ENCODE measurements around the gene IQCC. TPM values are rescaled to one million over a fixed set of nuclear protein-coding genes. Genes with fewer than 3 reads are reported as not detected.

IQCC gene
- total and polyA plus RNA-seq, 2 donors, result 1.8 to 3.2 TPM

GRCh38 chr1:32247983-32248889 lies 42.8 kb downstream of the IQCC start:
- DNase-seq (ENCODE audit: extremely low spot score), result no peak
- H3K4me1 ChIP-seq (ENCODE audit: insufficient read depth), result no peaks in the 10 kb centered on the region

GRCh38 chr1:32249831-32250525 lies 44.5 kb downstream of the IQCC start:
- Histone ChIP-seq H3K4me3 (ENCODE audit: low read depth, low read length) (no peak overlapping the region), H3K36me3 (ENCODE audit: insufficient read depth) (no peaks in the 10 kb centered on the region), H3K27ac (ENCODE audit: low read depth) (peak overlapping the region; percentile 23), H3K4me1 (ENCODE audit: insufficient read depth) (no peaks in the 10 kb centered on the region)
- DNase-seq (ENCODE audit: extremely low spot score), result no peak
- 62% methylated on average over 9 of the region's 9 CpGs for WGBS

More at GRCh38 chr1:32247983-32248889, 42.8 kb downstream of the IQCC start:
- H3K4me3 ChIP-seq (ENCODE audit: low read depth, low read length), result no peak overlapping the region
- 16% methylated on average over 31 of the region's 31 CpGs for WGBS
- H3K36me3 ChIP-seq (ENCODE audit: insufficient read depth), result no peaks in the 10 kb centered on the region
- peak overlapping the region; percentile 2 for H3K27ac ChIP-seq (ENCODE audit: low read depth)

GRCh38 chr1:32250893-32251716 lies 45.6 kb downstream of the IQCC start, which contains the start of gene LCK:
Gene LCK, plus strand, starts transcription at chr1:32251265. Its CDS starts 23,065 bp downstream, at chr1:32274330.
- Histone ChIP-seq H3K4me1 (ENCODE audit: insufficient read depth) (no peaks in the 10 kb centered on the region), H3K4me3 (ENCODE audit: low read depth, low read length) (peak within 1 kb of the TSS; percentile 17), H3K27ac (ENCODE audit: low read depth) (peak within 1 kb of the TSS; percentile 23), H3K36me3 (ENCODE audit: insufficient read depth) (no peaks in the 10 kb centered on the region)
- no peak for DNase-seq (ENCODE audit: extremely low spot score)
- 80% methylated on average over 25 of the region's 25 CpGs for WGBS

- 83% methylated on average over 10 of the region's 10 CpGs for WGBS
- no peak overlapping the region for H3K27ac ChIP-seq (ENCODE audit: low read depth)
- H3K4me3 ChIP-seq (ENCODE audit: low read depth, low read length), result no peak overlapping the region
- no peaks in the 10 kb centered on the region for H3K4me1 ChIP-seq (ENCODE audit: insufficient read depth)
- no peaks in the 10 kb centered on the region for H3K36me3 ChIP-seq (ENCODE audit: insufficient read depth)
- DNase-seq (ENCODE audit: extremely low spot score), result no peak
Measured at GRCh38 chr1:32255072-32256071, 49.9 kb downstream of the IQCC start.

GRCh38 chr1:32256473-32257226 lies 51.2 kb downstream of the IQCC start:
- Histone ChIP-seq H3K4me3 (ENCODE audit: low read depth, low read length) (no peak overlapping the region), H3K27ac (ENCODE audit: low read depth) (no peak overlapping the region), H3K36me3 (ENCODE audit: insufficient read depth) (no peaks in the 10 kb centered on the region), H3K4me1 (ENCODE audit: insufficient read depth) (no peaks in the 10 kb centered on the region)
- DNase-seq (ENCODE audit: extremely low spot score), result no peak
- WGBS, result 65% methylated on average over 9 of the region's 9 CpGs

- H3K36me3 ChIP-seq (ENCODE audit: insufficient read depth), result no peaks in the 10 kb centered on the region
- no peaks in the 10 kb centered on the region for H3K4me1 ChIP-seq (ENCODE audit: insufficient read depth)
- no peak for DNase-seq (ENCODE audit: extremely low spot score)
- H3K27ac ChIP-seq (ENCODE audit: low read depth), result no peak overlapping the region
- no peak overlapping the region for H3K4me3 ChIP-seq (ENCODE audit: low read depth, low read length)
- 83% methylated on average over 6 of the region's 6 CpGs for WGBS
Measured at GRCh38 chr1:32257227-32257508, 51.7 kb downstream of the IQCC start.

Other genes with a start within 250 kb of the IQCC start
- gene KHDRBS1, start 191.8 kb upstream of the IQCC start, total RNA-seq, result 84.8 TPM
- 85.0 TPM for gene KHDRBS1, start 191.8 kb upstream of the IQCC start, polyA plus RNA-seq
- gene TMEM39B, start 132.7 kb upstream of the IQCC start, total RNA-seq, result 4.2 TPM
- 16.0 TPM for gene TMEM39B, start 132.7 kb upstream of the IQCC start, polyA plus RNA-seq
- 27.8 TPM for gene KPNA6, start 97.6 kb upstream of the IQCC start, total RNA-seq
- gene KPNA6, start 97.6 kb upstream of the IQCC start, polyA plus RNA-seq, result 17.1 TPM
- gene TXLNA, start 26.0 kb upstream of the IQCC start, total RNA-seq, result 42.8 TPM
- gene TXLNA, start 26.0 kb upstream of the IQCC start, polyA plus RNA-seq, result 33.0 TPM
- gene CCDC28B, start 5.1 kb upstream of the IQCC start, total RNA-seq, result 17.3 TPM
- 16.4 TPM for gene CCDC28B, start 5.1 kb upstream of the IQCC start, polyA plus RNA-seq
- gene DCDC2B, start 3.4 kb downstream of the IQCC start, total RNA-seq, result not detected
- not detected for gene DCDC2B, start 3.4 kb downstream of the IQCC start, polyA plus RNA-seq
- gene TMEM234, start 16.7 kb downstream of the IQCC start, total RNA-seq, result 16.1 TPM
- 12.5 TPM for gene TMEM234, start 16.7 kb downstream of the IQCC start, polyA plus RNA-seq
- 102 TPM for gene EIF3I, start 16.7 kb downstream of the IQCC start, total RNA-seq
- 177 TPM for gene EIF3I, start 16.7 kb downstream of the IQCC start, polyA plus RNA-seq
- 2.5 TPM for gene FAM167B, start 41.6 kb downstream of the IQCC start, total RNA-seq
- 8.2 TPM for gene FAM167B, start 41.6 kb downstream of the IQCC start, polyA plus RNA-seq
- gene LCK, start 45.6 kb downstream of the IQCC start, total RNA-seq, result 0.90 TPM
- 2.1 TPM for gene LCK, start 45.6 kb downstream of the IQCC start, polyA plus RNA-seq
- 59.7 TPM for gene HDAC1, start 86.4 kb downstream of the IQCC start, total RNA-seq
- gene HDAC1, start 86.4 kb downstream of the IQCC start, polyA plus RNA-seq, result 73.6 TPM
- gene MARCKSL1, start 130.6 kb downstream of the IQCC start, total RNA-seq, result 27.9 TPM
- 28.5 TPM for gene MARCKSL1, start 130.6 kb downstream of the IQCC start, polyA plus RNA-seq
- 3.2 TPM for gene FAM229A, start 156.8 kb downstream of the IQCC start, total RNA-seq
- 7.3 TPM for gene FAM229A, start 156.8 kb downstream of the IQCC start, polyA plus RNA-seq
- 0.79 TPM for gene TSSK3, start 156.9 kb downstream of the IQCC start, total RNA-seq
- 0.73 TPM for gene TSSK3, start 156.9 kb downstream of the IQCC start, polyA plus RNA-seq
- 53.3 TPM for gene BSDC1, start 188.8 kb downstream of the IQCC start, total RNA-seq
- 50.4 TPM for gene BSDC1, start 188.8 kb downstream of the IQCC start, polyA plus RNA-seq